RWPE2 (cell line): ENCODE data around the gene IFITM5.

Experiments
- ATAC-seq: fragments of 200-7000 bp; cut with Tn5 transposase; 3 replicates; pipeline ENCODE4 v1.9.1; 2021; ENCODE audit warnings: low read depth
- DNase-seq: peaks from one replicate; pipeline ENCODE4 v3.0.0-alpha.2; 2020; ENCODE audit warnings: low spot score
- H3K27ac ChIP-seq: fragments of 450-650 bp; 2 replicates; pipeline ENCODE4 v1.5.1; 2017; ENCODE audit warnings: mild to moderate bottlenecking; ENCODE audit not compliant: poor library complexity, severe bottlenecking
- H3K27me3 ChIP-seq: fragments of 250-450 bp; sonication (Bioruptor Pico); 2 replicates; pipeline ENCODE4 v1.5.1; 2021; ENCODE audit warnings: mild to moderate bottlenecking, moderate library complexity; ENCODE audit not compliant: insufficient read depth, poor library complexity, severe bottlenecking
- H3K36me3 ChIP-seq: fragments of 250-450 bp; sonication (Bioruptor Pico); 2 replicates; pipeline ENCODE4 v1.5.1; 2020; ENCODE audit warnings: low read depth, mild to moderate bottlenecking, moderate library complexity
- H3K4me1 ChIP-seq: fragments of 250-450 bp; sonication (Bioruptor Pico); 2 replicates; pipeline ENCODE4 v1.5.1; 2021; ENCODE audit warnings: mild to moderate bottlenecking, moderate library complexity; ENCODE audit not compliant: insufficient read depth, poor library complexity, severe bottlenecking
- H3K4me3 ChIP-seq: fragments of 250-450 bp; sonication (Bioruptor Pico); 2 replicates; pipeline ENCODE4 v1.5.1; 2021; ENCODE audit warnings: mild to moderate bottlenecking, moderate library complexity; ENCODE audit not compliant: severe bottlenecking
- H3K9me3 ChIP-seq: fragments of 250-450 bp; sonication (Bioruptor Pico); 2 replicates; pipeline ENCODE4 v1.5.1; 2021; ENCODE audit warnings: mild to moderate bottlenecking, moderate library complexity; ENCODE audit not compliant: severe bottlenecking
- TF ChIP-seq, protein P1 (sequence below): fragments of 450-650 bp; IDR thresholded peaks from one replicate; pipeline ENCODE4 v1.5.1; 2017; ENCODE audit warnings: mild to moderate bottlenecking, moderate library complexity; ENCODE audit not compliant: poor library complexity, severe bottlenecking

IFITM5 gene

DNA sequence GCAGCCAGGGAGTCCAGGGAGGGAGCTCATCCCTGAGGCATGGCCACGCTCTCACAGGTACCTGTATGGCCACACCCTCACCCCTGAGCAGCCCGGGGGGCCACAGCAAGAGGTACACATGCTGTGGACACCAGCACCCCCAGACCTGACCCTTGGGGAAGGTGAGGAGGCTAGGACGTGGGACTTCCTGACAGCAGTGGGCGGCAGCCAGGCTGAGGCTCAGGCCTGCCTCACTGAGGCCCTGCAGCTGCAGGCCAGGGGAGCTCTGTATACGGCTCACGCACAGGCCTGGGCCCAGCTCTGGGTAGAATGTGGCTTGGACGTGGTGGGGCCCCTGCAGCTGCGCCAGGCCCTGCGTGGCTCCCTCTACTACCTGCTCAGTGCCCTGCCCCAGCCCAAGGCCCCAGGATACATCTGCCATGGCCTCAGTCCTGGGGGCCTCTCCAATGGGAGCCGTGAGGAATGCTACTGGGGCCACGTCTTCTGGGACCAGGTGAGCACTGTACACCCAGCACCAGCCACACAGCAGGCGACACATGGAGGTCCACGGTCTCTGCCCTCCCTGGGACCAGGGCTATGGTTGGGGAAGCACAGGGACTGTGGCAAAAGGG lies 8.6 kb downstream of the IFITM5 start:
- H3K9me3 ChIP-seq = no peaks in the 10 kb centered on the region
- TF ChIP-seq, protein P1, sequence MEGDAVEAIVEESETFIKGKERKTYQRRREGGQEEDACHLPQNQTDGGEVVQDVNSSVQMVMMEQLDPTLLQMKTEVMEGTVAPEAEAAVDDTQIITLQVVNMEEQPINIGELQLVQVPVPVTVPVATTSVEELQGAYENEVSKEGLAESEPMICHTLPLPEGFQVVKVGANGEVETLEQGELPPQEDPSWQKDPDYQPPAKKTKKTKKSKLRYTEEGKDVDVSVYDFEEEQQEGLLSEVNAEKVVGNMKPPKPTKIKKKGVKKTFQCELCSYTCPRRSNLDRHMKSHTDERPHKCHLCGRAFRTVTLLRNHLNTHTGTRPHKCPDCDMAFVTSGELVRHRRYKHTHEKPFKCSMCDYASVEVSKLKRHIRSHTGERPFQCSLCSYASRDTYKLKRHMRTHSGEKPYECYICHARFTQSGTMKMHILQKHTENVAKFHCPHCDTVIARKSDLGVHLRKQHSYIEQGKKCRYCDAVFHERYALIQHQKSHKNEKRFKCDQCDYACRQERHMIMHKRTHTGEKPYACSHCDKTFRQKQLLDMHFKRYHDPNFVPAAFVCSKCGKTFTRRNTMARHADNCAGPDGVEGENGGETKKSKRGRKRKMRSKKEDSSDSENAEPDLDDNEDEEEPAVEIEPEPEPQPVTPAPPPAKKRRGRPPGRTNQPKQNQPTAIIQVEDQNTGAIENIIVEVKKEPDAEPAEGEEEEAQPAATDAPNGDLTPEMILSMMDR = no peak
- no peaks in the 10 kb centered on the region for H3K36me3 ChIP-seq
- H3K27me3 ChIP-seq = peaks cover 8% of the 10 kb centered on the region
- no peak overlapping the region for H3K27ac ChIP-seq
- H3K4me1 ChIP-seq = no peaks in the 10 kb centered on the region
- ATAC-seq (no peak), DNase-seq (no peak)
- H3K4me3 ChIP-seq = no peak overlapping the region

DNA sequence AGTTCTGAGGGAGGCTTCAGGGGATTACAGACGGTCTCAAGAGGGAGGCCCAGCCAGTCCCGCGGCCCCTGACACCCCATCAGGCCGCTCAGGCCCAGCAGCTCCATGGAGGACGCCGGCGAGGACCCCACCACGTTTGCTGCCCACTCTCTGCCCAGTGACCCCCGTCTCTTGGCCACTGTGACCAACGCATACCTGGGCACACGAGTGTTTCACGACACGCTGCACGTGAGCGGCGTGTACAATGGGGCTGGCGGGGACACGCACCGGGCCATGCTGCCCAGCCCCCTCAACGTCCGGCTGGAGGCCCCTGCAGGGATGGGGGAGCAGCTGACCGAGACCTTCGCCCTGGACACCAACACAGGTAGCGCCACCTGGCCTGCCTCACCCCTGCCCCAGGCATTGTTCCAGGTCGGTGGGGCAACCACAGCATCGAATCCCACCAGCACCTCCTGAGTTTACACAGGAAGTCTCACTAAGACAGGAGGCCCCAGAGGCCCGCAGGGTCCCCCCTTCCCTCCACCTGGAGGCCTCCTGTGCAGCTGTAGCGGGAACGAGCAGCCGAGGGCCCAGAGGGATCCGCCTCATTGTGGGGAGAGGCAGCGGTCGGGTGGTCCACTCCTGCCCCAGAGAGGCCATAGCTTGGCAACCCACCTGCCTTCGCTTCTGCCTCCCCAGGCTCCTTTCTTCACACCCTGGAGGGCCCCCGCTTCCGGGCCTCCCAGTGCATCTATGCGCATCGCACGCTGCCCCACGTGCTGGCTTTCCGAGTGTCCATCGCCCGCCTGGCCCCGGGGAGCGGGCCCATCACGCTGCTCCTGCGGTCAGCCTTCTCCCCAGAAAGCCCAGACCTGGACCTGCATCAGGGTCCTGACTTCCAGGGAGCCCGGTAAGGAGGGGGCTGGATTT lies 9.4 kb downstream of the IFITM5 start:
- Histone ChIP-seq H3K9me3 (no peaks in the 10 kb centered on the region), H3K27me3 (peaks cover 8% of the 10 kb centered on the region), H3K4me3 (peak overlapping the region; percentile 12), H3K4me1 (no peaks in the 10 kb centered on the region), H3K36me3 (no peaks in the 10 kb centered on the region), H3K27ac (no peak overlapping the region)
- DNase-seq (peak; percentile 57), ATAC-seq (no peak)
- TF ChIP-seq, protein P1 = no peak

DNA sequence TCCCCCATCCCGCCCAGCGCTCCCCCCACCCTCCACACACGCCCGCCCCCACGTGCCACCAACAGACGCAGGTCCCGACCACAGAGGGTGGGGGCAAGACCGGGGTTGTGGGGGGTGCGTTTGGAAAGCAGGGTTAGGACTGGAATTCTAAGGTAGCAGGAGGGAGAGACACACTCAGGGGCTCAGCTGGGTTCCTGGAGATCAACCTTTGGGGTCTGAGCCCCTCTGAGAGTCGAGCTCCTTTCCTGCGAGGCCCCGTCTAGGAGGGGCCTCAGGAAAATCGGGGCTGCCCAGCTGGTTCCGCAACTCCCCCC lies 10.0 kb downstream of the IFITM5 start:
- Histone ChIP-seq H3K4me3 (peak overlapping the region; percentile 12), H3K36me3 (no peaks in the 10 kb centered on the region), H3K27me3 (peaks cover 8% of the 10 kb centered on the region), H3K4me1 (no peaks in the 10 kb centered on the region), H3K9me3 (no peaks in the 10 kb centered on the region), H3K27ac (no peak overlapping the region)
- TF ChIP-seq, protein P1 = no peak
- DNase-seq (no peak), ATAC-seq (no peak)

DNA sequence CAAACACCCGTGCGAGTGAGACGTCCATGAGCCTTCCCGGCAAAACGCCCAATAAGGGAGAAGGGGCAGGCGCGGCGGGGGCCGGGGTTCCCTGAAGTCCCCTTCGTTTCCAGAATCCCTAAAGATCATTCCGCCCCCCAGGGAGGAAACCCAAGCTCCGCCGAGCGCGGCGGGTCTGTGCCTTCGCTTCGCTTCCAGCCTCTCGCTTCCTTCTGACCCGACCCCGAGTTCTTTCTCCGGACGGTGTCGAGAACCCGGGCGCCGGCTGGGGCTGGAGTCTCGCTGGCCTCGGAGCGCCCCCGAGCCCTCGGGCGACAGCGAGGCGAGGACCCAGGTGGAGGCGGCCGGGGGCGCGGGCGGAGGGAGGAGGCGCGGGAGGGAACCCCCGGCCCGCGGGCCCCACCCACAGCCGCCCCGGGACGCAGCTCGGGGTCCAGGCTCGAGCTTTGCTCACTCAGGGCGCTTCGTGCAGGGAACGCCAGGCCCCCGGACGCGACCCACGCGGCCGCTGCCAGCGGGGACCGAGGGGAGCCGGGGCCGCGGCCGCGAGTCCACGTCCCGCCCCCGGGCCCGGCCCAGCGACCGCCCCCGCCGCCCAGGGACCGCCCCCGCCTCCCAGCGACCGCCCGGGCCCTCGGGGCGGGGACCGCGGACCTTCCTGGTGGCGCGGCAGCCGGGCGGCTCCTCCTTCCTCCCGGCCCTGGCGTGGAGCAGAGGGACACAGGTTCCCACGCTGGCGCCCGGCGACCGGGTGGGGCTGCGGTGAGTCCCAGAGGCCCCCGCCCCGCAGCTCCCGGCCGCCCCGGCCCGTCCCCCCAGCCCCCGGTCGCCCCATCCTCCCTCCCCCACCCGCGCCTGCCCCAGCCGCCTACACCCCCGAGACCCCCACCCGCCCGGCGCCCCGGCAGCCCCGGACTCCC lies 10.6 kb downstream of the IFITM5 start, which contains the start of gene PGGHG:
PGGHG (plus strand) TSS at position 649 of the 920 bp plus-strand sequence. CDS start 691 bp downstream, outside the sequence.
- Histone ChIP-seq H3K4me3 (peak within 1 kb of the TSS; percentile 79), H3K9me3 (no peaks in the 10 kb centered on the region), H3K4me1 (no peaks in the 10 kb centered on the region), H3K36me3 (no peaks in the 10 kb centered on the region), H3K27me3 (peaks cover 8% of the 10 kb centered on the region), H3K27ac (no peak within 1 kb of the TSS)
- TF ChIP-seq, protein P1 = no peak
- ATAC-seq (peak; percentile 49), DNase-seq (peak; percentile 62)
